Measurements from ENCODE around the gene SLC24A4. TPM values are rescaled to one million over a fixed set of nuclear protein-coding genes. Genes with fewer than 3 reads are reported as not detected.

The SLC24A4 gene
- total and polyA plus RNA-seq, 2 of the 4 experiments (the other 2 are of a cell fraction), result not detected

GRCh38 chr14:92463141-92463540, 140.2 kb downstream of the SLC24A4 start:
- Histone ChIP-seq H3K9me1 (ENCODE audit: insufficient read depth, low read length) (peaks cover 13% of the 10 kb centered on the region), H3K18ac (ENCODE audit: low read depth, low read length) (no peak overlapping the region), H3K4me1 (ENCODE audit: control insufficient read depth, insufficient read depth, low read length) (peaks cover 6% of the 10 kb centered on the region), H2AK5ac (ENCODE audit: low read depth, low read length) (no peak overlapping the region), H2AK9ac (replicated peaks; ENCODE audit: low read depth, low read length, poor library complexity) (no peak overlapping the region), H3K4ac (ENCODE audit: low read depth, low read length) (no peak overlapping the region), H3K9me3 (ENCODE audit: control insufficient read depth, insufficient read depth, low read length) (peaks cover 2% of the 10 kb centered on the region; the same call in 1 of the 2 replicates), H3K4me2 (ENCODE audit: low read depth, low read length) (no peak overlapping the region), H2BK20ac (ENCODE audit: low read depth, low read length) (no peak overlapping the region), H3K56ac (ENCODE audit: extremely low read depth, insufficient read depth, low read length) (no peak overlapping the region), H4K8ac (ENCODE audit: low read depth in 2 of 2, low read length in 2 of 2) (no peak overlapping the region), H3K79me1 (ENCODE audit: low read depth in 1 of 2, low read length in 2 of 2) (no peaks in the 10 kb centered on the region), H3K9ac (ENCODE audit: low read depth, low read length) (no peak overlapping the region), H3K4me3 (ENCODE audit: insufficient read depth, low read depth, low read length) (no peak overlapping the region), H2BK15ac (ENCODE audit: low read depth, low read length) (no peak overlapping the region), H3K14ac (replicated peaks; ENCODE audit: low read depth, low read length) (no peak overlapping the region), H3K27me3 (ENCODE audit: control insufficient read depth, insufficient read depth, low read length) (no peaks in the 10 kb centered on the region), H4K20me1 (ENCODE audit: insufficient read depth, low read length) (no peaks in the 10 kb centered on the region), H3K27ac (ENCODE audit: insufficient read depth, low read length) (no peak overlapping the region), H2BK5ac (ENCODE audit: low read depth, low read length, poor library complexity, severe bottlenecking) (no peak overlapping the region), H3K23ac (ENCODE audit: low read depth, low read length) (no peak overlapping the region), H4K5ac (ENCODE audit: low read depth, low read length) (no peak overlapping the region), H2BK120ac (ENCODE audit: low read depth, low read length) (no peak overlapping the region), H4K91ac (ENCODE audit: insufficient read depth, low read depth, low read length) (no peak overlapping the region), H2AFZ (replicated peaks; ENCODE audit: low read length, poor library complexity) (no peak overlapping the region), H3K36me3 (ENCODE audit: control insufficient read depth, insufficient read depth, low read length) (no peaks in the 10 kb centered on the region)
- ATAC-seq (ENCODE audit: low read depth) (no peak), DNase-seq (no peak)
- intact Hi-C loops (cut with micrococcal nuclease) (no loop called here), dilution Hi-C loops (cut with HindIII; ENCODE audit: low sequenced_read_pairs, unreplicated experiment) (no loop called here), in situ Hi-C loops (cut with MboI; ENCODE audit: low sequenced_read_pairs) (no loop called here)
- ChIA-PET CTCF (interaction anchor here (2.5 kb wide), 1 partner anchor 10 kb away, joined by 15 read pairs; no protein-coding TSS in a partner anchor), POLR2A (ENCODE audit: unreplicated experiment) (no interaction called here)
- no TSS peak for BruUV-seq (replicated peaks)
- TF ChIP-seq SMC3 (IDR thresholded peaks at IDR 0.05; ENCODE audit: low read depth, low read length) (no peak), FOS (IDR thresholded peaks at IDR 0.05; ENCODE audit: low read depth, low read length) (no peak), CTCF (conservative IDR thresholded peaks at IDR 0.05; ENCODE audit: low read depth, low read length) (no peak), MAFK (IDR thresholded peaks at IDR 0.05; ENCODE audit: low read depth, low read length) (no peak), POLR2A (IDR thresholded peaks at IDR 0.05; ENCODE audit: low read depth, low read length) (no peak), USF2 (IDR thresholded peaks at IDR 0.05; ENCODE audit: low read depth, low read length) (no peak), ELK1 (IDR thresholded peaks at IDR 0.05; ENCODE audit: borderline replicate concordance, low read depth, low read length) (no peak), RFX5 (IDR thresholded peaks at IDR 0.05; ENCODE audit: low read depth, low read length) (no peak), MAZ (IDR thresholded peaks at IDR 0.05; ENCODE audit: borderline replicate concordance, low read depth, low read length) (no peak), BHLHE40 (IDR thresholded peaks at IDR 0.05; ENCODE audit: low read depth, low read length) (no peak), RAD21 (IDR thresholded peaks at IDR 0.05; ENCODE audit: low read length) (no peak)
- no CpG with 5 or more reads among the region's 12 CpGs for WGBS, 2 experiments (ENCODE audit: extremely low coverage in 2 of 2, insufficient read length in 1 of 2)

All from IMR-90 (cell line).